HepG2 (cell line): Measurements from ENCODE around the gene RBCK1.

Experiments used
- KAT7 ChIP-seq: IDR thresholded peaks from 2 replicates; pipeline ENCODE4 v1.6.1; 2018; ENCODE audit warnings: borderline replicate concordance, missing compliant biosample characterization
- NCOA2 ChIP-seq: sonication (generic); formaldehyde crosslinking; IDR thresholded peaks from 2 replicates; pipeline ENCODE4 v1.8.0; 2022; ENCODE audit warnings: inconsistent platforms
- TBX3 ChIP-seq: fragments of 450-650 bp; IDR thresholded peaks from 2 replicates; pipeline ENCODE4 v1.6.1; 2017; ENCODE audit warnings: antibody characterized with exemption, mild to moderate bottlenecking, inconsistent platforms, borderline replicate concordance

- 0 out of 2 replicates have a peak, but pooled peaks have one; percentile 29 for TF ChIP-seq KAT7 (CRISPR knock-in tag)
- no peak for TF ChIP-seq TBX3
- TF ChIP-seq NCOA2: no peak
Measured at GRCh38 chr20:397432-398237, 10.5 kb upstream of the RBCK1 start.
